HepG2 (cell line): ENCODE measurements around the gene ZNF865. TPM values are rescaled to one million over a fixed set of nuclear protein-coding genes. Genes with fewer than 3 reads are reported as not detected.

ENCODE experiments used
- ARID2 ChIP-seq: sonication (generic); formaldehyde crosslinking; IDR thresholded peaks from 2 replicates; pipeline ENCODE4 v1.8.1; 2022; ENCODE audit warnings: mild to moderate bottlenecking, missing genetic modification reagents, borderline replicate concordance
- ARID5B ChIP-seq: IDR thresholded peaks from 2 replicates; pipeline ENCODE4 v1.4.0; 2020; ENCODE audit warnings: mild to moderate bottlenecking, missing genetic modification reagents
- BATF2 ChIP-seq: sonication (generic); formaldehyde crosslinking; IDR thresholded peaks from 2 replicates; pipeline ENCODE4 v1.8.0; 2022; ENCODE audit warnings: mild to moderate bottlenecking, missing genetic modification reagents, moderate library complexity
- CEBPB ChIP-seq: IDR thresholded peaks from 2 replicates; pipeline ENCODE4 v1.6.1; 2011; ENCODE audit warnings: low read depth, low read length, improper control_type of control experiment, borderline replicate concordance
- DMAP1 ChIP-seq: IDR thresholded peaks from 2 replicates; pipeline ENCODE4 v1.6.1; 2016
- LBX2 ChIP-seq: sonication (generic); formaldehyde crosslinking; IDR thresholded peaks from 2 replicates; pipeline ENCODE4 v1.5.0; 2020; ENCODE audit warnings: missing genetic modification reagents, mild to moderate bottlenecking, borderline replicate concordance
- MIXL1 ChIP-seq: IDR thresholded peaks from 2 replicates; pipeline ENCODE4 v1.6.1; 2016
- MNT ChIP-seq: fragments of 450-650 bp; IDR thresholded peaks from 2 replicates; pipeline ENCODE4 v1.6.1; 2016
- NFE2L2 ChIP-seq: fragments of 150-350 bp; IDR thresholded peaks from 2 replicates; pipeline ENCODE4 v1.6.1; 2014; ENCODE audit warnings: low read length
- PITX1 ChIP-seq: sonication (generic); formaldehyde crosslinking; IDR thresholded peaks from 2 replicates; pipeline ENCODE4 v1.5.1; 2020; ENCODE audit warnings: mild to moderate bottlenecking, missing genetic modification reagents
- POGZ ChIP-seq: sonication (generic); formaldehyde crosslinking; IDR thresholded peaks from 2 replicates; pipeline ENCODE4 v1.4.0; 2020; ENCODE audit warnings: mild to moderate bottlenecking, missing genetic modification reagents
- SALL1 ChIP-seq: sonication (generic); formaldehyde crosslinking; IDR thresholded peaks from 2 replicates; pipeline ENCODE4 v1.8.0; 2022; ENCODE audit warnings: mild to moderate bottlenecking, missing genetic modification reagents
- SIX1 ChIP-seq: sonication (generic); formaldehyde crosslinking; IDR thresholded peaks from 2 replicates; pipeline ENCODE4 v1.4.0; 2020; ENCODE audit warnings: missing genetic modification reagents, borderline replicate concordance
- XRCC5 ChIP-seq: fragments of 200-400 bp; formaldehyde crosslinking; optimal IDR thresholded peaks from 2 replicates; pipeline ENCODE3; 2017; ENCODE audit warnings: mild to moderate bottlenecking, low read length
- ZBTB33 ChIP-seq: sonication (generic); formaldehyde crosslinking; IDR thresholded peaks from 2 replicates; pipeline ENCODE4 v1.4.0; 2020; ENCODE audit warnings: missing genetic modification reagents
- ZBTB7B ChIP-seq: sonication (generic); formaldehyde crosslinking; IDR thresholded peaks from 2 replicates; pipeline ENCODE4 v1.4.0; 2020; ENCODE audit warnings: missing genetic modification reagents
- ZNF383 ChIP-seq: sonication (generic); formaldehyde crosslinking; IDR thresholded peaks from 2 replicates; pipeline ENCODE4 v1.4.0; 2020; ENCODE audit warnings: missing genetic modification reagents, mild to moderate bottlenecking, borderline replicate concordance
- ZNF576 ChIP-seq: sonication (generic); formaldehyde crosslinking; IDR thresholded peaks from 2 replicates; pipeline ENCODE4 v1.4.0; 2020; ENCODE audit warnings: mild to moderate bottlenecking, missing genetic modification reagents
- ZNF639 ChIP-seq: conservative IDR thresholded peaks from 2 replicates; pipeline ENCODE4 v1.6.1; 2018; ENCODE audit warnings: missing genetic modification reagents
- ZSCAN22 ChIP-seq: sonication (generic); formaldehyde crosslinking; IDR thresholded peaks from 2 replicates; pipeline ENCODE4 v1.4.0; 2020; ENCODE audit warnings: mild to moderate bottlenecking, missing genetic modification reagents
- polyA plus RNA-seq, 8 experiments: library from polyadenylated mRNA; depleted of rRNA in 3 of 8; stranded (reverse) in 7 of 8; unstranded in 1 of 8; fragments of >200 nt; fragmentation: Illumina TruSeq in 4 of 8; extraction: Trizol in 4 of 8; gene quantifications; 2 replicates each; pipeline versions ENCODE4 v1.2.1 to v1.2.3, GENCODE V29; 2011 to 2016; ENCODE audit warnings: low read depth in 4 of 8, missing spikeins in 1 of 8, mixed read lengths in 1 of 8; ENCODE audit not compliant: insufficient read depth in 1 of 8
- total RNA-seq, 5 experiments: library from RNA; depleted of rRNA; stranded (reverse); fragments of >200 nt; fragmentation: Illumina TruSeq; extraction: Trizol; gene quantifications; 2 replicates each; pipeline ENCODE4 v1.2.3, GENCODE V29; 2016; ENCODE audit warnings: low read depth in 1 of 5

ZNF865 gene
- total and polyA plus RNA-seq, 2 of the 13 experiments (the other 11 are each of a cell fraction or from before 2014, with no cell fraction given), result 0.93 to 1.0 TPM

- TF ChIP-seq MNT (no peak), SALL1 (CRISPR knock-in tag) (no peak), ZBTB33 (CRISPR knock-in tag) (peak; percentile 82), ZNF383 (no peak), ZNF639 (CRISPR knock-in tag) (no peak; the same call in 1 of the 2 replicates), ZSCAN22 (CRISPR knock-in tag) (no peak), CEBPB (no peak), XRCC5 (peak; percentile 61), MIXL1 (CRISPR knock-in tag) (no peak), SIX1 (CRISPR knock-in tag) (no peak), ZNF576 (CRISPR knock-in tag) (no peak), PITX1 (CRISPR knock-in tag) (no peak), ARID5B (CRISPR knock-in tag) (0 out of 2 replicates have a peak, but pooled peaks have one; percentile 10), BATF2 (no peak), POGZ (CRISPR knock-in tag) (peak; percentile 62; the same call in 1 of the 2 replicates), ARID2 (no peak), LBX2 (no peak), ZBTB7B (no peak), NFE2L2 (no peak), DMAP1 (CRISPR knock-in tag) (no peak)
These were observed 33.5 kb downstream of the ZNF865 start (continued) for GRCh38 chr19:55638864-55639359.
